SK-N-SH (cell line): ENCODE results near the gene TNFRSF4.

ENCODE experiments used
- CTCF ChIP-seq: fragments of 200-600 bp; sonication (generic); IDR thresholded peaks from 2 replicates; pipeline ENCODE4 v1.6.1; 2017; ENCODE audit warnings: antibody characterized with exemption, mild to moderate bottlenecking, moderate library complexity
- EZH2phosphoT487 ChIP-seq: fragments of 200-600 bp; sonication (generic); IDR thresholded peaks from 2 replicates; pipeline ENCODE4 v1.6.1; 2017; ENCODE audit warnings: low read depth, mixed run types, mild to moderate bottlenecking, antibody characterized with exemption, moderate library complexity, borderline replicate concordance
- FOXJ3 ChIP-seq: sonication (generic); formaldehyde crosslinking; IDR thresholded peaks from 2 replicates; pipeline ENCODE4 v1.5.1; 2020; ENCODE audit warnings: mild to moderate bottlenecking, missing genetic modification reagents
- FOXM1 ChIP-seq: IDR thresholded peaks from 2 replicates; pipeline ENCODE4 v1.4.0; 2012; ENCODE audit warnings: low read depth, mild to moderate bottlenecking
- GATA2 ChIP-seq: sonication (generic); formaldehyde crosslinking; IDR thresholded peaks from 2 replicates; pipeline ENCODE4 v1.5.0; 2020; ENCODE audit warnings: mild to moderate bottlenecking, missing genetic modification reagents
- MEF2A ChIP-seq: IDR thresholded peaks from 2 replicates; pipeline ENCODE4 v1.4.0; 2012; ENCODE audit warnings: low read depth, borderline replicate concordance
- RAD21 ChIP-seq: IDR thresholded peaks from 2 replicates; pipeline ENCODE4 v1.6.1; 2012; ENCODE audit warnings: mild to moderate bottlenecking, low read length
- REST ChIP-seq: IDR thresholded peaks from 2 replicates; pipeline ENCODE4 v1.6.1; 2012; ENCODE audit warnings: mild to moderate bottlenecking, low read depth, low read length, moderate library complexity
- RXRA ChIP-seq: IDR thresholded peaks from 2 replicates; pipeline ENCODE4 v1.4.0; 2012; ENCODE audit warnings: low read depth, mild to moderate bottlenecking, borderline replicate concordance
- SIN3A ChIP-seq: IDR thresholded peaks from 2 replicates; pipeline ENCODE4 v1.6.1; 2012; ENCODE audit warnings: low read depth, mild to moderate bottlenecking, low read length, moderate library complexity, borderline replicate concordance
- TAF1 ChIP-seq: IDR thresholded peaks from 2 replicates; pipeline ENCODE4 v1.6.1; 2012; ENCODE audit warnings: low read depth, mild to moderate bottlenecking, low read length, moderate library complexity, borderline replicate concordance
- TCF12 ChIP-seq: IDR thresholded peaks from 2 replicates; pipeline ENCODE4 v1.4.0; 2012
- YY1 ChIP-seq: IDR thresholded peaks from 2 replicates; pipeline ENCODE4 v1.4.0; 2012; ENCODE audit warnings: low read depth, mild to moderate bottlenecking
- ZBTB33 ChIP-seq: IDR thresholded peaks from 2 replicates; pipeline ENCODE4 v1.4.0; 2012; ENCODE audit warnings: low read depth, borderline replicate concordance

DNA sequence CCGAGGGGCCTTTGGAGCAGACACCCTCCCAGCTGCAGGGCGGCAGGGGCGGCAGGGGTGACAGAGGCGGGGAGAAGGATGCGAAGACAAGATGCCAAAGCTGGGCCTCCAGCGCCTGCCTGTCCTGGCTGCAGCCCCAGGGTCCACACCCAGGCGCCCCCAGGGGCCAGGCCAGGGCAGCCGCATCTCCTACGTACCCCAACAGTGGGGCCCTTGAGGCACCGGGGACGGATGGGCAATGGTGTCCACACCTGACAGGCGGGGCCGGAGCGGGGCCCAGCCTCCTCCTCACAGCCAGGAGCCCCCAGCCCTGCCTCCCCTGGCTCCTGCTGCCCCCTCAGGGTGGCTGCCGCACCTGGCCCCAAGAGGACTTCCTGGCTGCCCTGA is 25.3 kb upstream of the TNFRSF4 start:
- TF ChIP-seq CTCF (no peak), RXRA (no peak), TCF12 (no peak), REST (no peak), FOXM1 (no peak), ZBTB33 (no peak), GATA2 (CRISPR knock-in tag) (no peak), EZH2phosphoT487 (no peak), YY1 (no peak), TAF1 (no peak), RAD21 (no peak), MEF2A (no peak), FOXJ3 (no peak), SIN3A (no peak)
